Central memory CD4-positive, alpha-beta T cell (primary cell): ENCODE data around the gene ABI1.

Experiments used
- DNase-seq: peaks from one replicate; pipeline ENCODE4 v3.0.0; 2022

ABI1 gene

DNA sequence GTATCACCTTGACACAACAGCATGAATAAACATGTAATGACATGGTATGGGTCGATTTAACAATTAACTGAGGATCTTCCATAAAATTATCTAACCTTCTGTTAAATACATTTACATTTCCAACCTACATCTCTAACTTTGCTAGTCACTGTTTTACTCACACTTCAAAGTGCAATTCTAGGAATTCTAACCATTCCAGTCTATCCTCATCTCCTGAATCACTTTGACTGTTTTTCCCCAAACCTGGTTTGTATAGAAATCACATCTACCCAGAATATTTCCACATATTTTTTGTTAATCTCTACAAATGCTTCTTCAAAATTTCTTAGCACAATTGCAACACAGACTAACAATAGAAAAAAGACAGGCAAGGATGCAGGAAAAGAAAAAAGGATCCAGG lies 6.2 kb downstream of the ABI1 start:
- no peak for DNase-seq

DNA sequence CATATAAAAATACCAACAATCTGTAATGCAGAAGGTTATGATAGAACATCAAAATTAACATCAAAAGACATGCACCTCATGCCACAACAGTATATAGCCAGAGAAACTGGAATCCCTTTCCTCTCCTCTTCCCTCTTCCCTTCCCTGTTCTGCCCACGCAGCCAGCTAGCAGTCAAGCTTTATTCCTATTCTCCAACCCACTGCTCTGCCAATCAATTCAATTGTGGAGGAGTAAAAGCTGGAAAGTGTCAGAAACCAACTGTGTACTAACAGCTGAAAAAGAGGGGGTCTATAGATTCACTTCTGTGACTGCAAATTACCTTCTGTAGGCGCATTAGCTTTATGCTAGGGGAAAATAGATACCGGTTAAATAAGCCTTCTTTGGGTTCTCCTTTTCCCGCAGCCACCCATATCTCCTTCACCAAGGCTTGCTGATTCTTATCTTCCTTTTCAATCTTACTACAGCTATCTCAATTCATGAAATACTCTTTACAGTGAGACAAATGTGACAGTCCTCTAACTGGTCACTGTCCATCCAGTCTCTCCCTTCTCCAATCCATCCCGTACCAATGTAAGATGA lies 16.3 kb downstream of the ABI1 start:
- DNase-seq = no peak

DNA sequence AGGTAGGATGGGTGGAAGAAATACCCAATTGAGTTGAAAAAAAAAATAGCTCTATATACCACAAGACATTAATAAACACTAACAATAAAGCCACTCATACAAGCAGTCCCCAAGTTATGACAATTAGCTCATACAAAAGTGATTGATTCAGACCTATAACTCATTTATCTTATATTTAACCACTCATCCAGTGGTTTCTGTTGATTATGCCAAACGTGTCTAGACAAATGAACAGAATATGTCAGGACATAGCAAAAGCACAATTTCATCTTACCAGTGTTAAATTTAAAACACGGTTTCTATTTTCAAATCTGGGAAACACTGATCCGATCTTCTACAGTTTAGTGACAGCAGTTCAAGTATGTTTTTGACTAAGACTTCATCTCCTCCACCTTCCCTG lies 17.0 kb downstream of the ABI1 start:
- no peak for DNase-seq

DNA sequence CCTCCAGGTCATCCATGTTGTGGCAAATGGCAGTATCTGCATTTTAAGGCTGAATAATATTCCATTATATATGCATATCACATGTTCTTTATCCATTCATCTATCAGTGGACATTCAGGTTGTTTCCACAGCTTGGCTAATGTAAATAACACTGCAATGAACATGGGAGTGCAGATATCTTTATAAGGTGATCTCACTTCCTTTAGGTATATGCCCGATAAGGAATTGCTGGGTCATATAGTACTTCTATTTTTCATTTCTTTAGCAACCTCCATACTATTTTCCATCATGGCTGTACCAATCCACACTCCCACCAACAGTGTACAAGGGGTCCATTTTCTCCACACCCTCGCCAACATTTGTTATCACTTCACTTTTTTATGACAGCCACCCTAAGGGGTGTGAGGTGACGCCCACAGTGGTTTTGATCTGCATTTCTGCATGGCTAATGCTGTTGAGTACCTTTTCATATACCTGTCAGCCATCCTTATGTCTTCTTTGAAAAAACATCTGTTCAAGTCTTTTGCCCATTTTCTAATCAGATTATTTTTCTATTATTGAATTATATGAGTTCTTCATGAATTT lies 18.9 kb downstream of the ABI1 start:
- DNase-seq = no peak

DNA sequence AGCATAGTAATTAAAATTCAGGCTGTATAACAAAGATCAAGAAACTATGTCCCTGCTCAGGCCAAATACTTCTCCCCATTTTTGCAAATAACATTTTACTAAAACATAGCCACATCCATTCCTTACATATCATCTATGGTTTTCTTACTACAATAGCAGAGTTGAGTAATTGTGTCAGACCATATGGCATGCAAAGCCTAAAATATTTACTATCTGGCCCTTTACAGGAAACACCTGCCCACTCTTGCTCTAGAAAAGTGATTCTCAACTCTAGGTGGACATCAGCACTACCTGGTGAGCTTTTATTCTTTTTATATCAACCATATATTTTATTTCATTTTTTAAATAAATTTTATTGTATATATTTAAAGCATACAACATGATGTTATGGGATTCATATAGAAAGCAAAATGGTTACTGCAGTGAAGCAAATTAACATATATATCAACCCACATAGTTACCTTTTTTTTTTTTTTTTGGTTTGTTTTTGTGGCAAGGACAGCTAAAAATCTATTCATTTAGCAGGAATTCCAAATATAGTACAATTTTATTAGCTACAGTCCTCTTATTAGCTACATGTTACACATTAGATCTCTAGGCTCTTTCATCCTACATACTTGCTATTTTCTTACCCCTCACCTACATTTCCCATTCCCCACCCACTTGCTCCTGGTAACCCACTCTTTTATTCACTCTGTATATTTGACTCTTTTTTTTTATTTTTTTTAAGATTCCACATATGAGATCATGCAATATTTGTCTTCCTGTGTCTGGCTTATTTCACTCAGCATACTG lies 19.6 kb downstream of the ABI1 start:
- no peak for DNase-seq

DNA sequence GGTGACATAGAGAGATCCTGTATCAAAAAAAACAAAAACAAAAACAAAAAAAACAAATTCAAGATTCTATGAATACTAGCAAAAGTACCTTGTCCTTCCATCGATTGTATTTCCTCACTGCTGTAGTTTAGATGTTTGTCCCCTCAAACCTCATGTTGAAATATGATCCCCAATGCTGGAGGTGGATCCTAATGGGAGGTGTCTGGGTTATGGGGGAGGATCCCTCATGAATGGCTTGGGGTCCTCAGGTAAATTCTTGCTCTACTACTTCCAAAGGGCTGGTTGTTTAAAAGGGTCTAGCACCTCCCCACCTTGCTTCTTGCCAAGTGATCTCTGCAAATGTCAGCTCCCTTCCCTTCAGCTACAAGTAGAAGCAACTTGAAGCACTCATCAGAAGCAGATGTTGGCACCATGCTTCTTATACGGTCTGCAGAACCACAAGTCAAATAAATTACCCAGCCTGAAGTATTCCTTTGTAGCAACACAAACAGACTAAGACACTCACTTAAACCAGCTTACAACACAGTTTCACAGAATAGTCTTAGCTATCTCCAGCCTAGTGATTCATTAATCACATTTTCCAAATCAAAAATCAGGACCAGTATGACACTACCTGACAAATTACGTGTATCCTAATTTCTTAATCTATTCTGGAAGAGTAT lies 20.7 kb downstream of the ABI1 start:
- DNase-seq = no peak

DNA sequence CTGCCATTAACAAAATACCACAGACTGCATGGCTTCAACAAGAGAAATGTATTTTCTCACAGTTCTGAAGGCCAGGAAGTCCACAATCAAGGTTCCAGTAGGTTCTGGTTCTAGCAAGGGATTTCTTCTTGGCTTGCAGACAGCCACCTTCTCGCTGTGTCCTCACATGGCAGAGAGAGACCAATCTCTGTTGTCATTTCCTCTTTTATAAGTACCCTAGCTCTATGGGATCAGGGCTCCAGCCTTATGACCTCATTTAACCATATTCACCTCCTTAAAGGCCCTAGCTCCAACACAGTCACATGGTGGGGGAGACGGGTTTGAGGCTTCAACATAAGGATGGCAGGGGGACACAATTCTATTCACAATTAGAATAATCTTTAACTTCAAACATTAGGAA lies 23.6 kb downstream of the ABI1 start:
- no peak for DNase-seq

DNA sequence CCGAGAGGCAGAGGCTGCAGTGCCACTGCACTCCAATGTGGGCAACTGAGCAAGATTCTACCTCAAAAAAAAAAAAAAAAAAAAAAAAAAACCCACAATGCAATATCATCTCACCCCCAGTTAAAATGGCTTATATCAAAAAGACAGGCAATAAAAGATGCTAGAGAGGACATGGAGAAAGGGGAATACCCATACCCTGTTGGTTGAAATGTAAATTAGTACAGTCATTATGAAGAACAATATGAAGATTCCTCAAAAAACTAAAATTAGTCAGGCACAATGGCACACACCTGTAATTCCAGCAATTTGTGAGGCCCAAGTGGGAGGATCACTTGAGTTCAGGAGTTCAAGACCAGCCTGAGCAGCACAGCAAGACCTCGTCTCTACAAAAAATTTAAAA lies 25.7 kb downstream of the ABI1 start:
- DNase-seq = no peak

DNA sequence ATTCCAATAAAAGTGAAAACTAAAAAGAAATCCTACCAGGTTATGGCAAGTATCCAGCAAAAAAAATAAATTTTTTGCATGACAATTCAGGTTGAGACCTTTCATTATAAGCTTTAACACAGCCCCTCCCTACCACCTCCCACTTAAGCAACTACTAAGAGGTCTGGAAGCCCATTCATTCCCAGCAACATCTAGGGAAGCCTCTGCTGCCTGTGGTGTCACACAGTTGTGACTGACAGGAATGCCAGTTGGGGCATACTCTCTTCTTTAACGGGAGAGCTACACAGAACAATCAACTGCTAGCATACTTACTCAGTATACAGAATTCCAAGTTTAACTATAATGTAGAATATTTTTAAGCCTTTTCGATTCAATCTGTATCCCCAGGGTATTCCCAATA lies 27.8 kb downstream of the ABI1 start:
- DNase-seq = no peak

DNA sequence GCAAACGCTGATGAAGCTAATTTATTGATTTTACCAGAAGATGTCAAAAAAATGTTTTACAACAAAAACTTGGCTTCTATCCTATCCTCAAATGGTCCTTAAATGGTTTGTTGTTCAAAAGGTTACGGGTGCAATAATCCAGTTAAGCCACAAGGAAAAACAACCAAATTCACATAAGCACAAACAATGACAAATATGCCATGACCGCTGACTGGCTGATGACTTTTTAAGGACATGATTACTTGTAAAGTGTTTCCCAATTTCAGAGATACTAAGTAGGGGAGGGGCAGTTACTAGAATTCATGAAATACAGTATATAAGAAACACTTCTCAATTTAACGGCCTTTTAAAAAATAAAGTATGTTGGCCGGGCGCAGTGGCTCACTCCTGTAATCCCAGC lies 28.8 kb downstream of the ABI1 start:
- DNase-seq = no peak

DNA sequence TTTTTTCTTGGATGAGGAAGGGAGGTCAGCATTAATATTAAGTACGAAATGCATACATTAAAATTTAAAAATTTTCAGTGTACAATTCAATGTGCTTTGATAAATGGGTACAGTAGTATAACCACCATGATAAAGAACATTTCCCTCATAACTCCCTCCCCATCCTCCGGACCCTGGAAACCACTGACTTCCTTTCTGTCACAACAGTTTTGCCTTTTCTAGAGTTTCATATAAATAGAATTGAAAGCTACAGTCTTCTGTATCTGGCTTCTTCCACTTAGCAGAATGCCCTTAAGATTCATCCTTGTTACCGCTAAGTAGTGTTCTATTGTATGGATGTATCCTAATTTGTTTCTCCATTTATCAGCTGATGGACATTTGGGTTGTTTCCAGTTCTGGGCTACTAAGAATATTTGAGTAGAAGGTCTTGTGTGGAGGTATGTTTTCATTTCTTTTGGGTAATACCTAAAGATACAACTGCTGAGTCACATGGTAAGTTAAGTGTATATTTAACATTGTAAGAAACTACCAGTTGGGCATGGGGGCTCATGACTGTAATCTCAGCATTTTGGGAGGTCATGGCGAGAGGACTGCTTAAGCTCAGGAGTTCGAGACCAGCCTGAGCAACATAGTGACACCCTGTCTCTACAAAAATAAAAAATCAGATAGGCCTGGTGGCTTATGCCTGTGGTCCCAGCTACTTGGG lies 30.8 kb downstream of the ABI1 start:
- no peak for DNase-seq

DNA sequence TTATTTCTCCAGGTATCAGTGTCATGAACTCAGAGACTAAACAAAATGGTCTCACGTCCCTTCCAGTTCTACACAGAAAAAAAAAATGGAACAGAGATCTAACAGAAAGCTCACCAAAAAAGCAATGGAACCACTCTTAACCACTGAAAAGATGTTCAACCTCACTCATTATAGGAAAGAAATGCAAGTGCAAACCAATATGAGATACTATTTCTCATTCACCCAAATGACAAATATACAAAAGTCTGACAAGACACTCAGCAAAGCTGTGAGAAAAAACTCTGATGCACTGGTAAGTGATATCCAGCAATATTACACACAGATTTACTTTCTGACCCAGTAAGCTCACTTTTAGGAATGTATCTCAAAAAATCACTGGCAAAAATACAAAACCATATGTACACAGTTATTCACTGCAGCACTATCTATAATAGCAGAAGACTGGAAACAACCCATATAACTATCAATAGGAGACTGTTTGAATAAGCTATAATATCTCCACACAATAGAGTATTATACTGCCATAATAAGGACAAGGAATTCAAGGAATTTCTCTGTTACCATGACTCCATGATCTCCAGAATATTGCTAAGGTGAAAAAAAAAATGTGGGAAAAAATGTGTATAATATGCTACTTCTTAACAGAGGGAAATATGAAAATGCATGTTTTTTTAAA lies 36.6 kb downstream of the ABI1 start:
- DNase-seq = no peak

DNA sequence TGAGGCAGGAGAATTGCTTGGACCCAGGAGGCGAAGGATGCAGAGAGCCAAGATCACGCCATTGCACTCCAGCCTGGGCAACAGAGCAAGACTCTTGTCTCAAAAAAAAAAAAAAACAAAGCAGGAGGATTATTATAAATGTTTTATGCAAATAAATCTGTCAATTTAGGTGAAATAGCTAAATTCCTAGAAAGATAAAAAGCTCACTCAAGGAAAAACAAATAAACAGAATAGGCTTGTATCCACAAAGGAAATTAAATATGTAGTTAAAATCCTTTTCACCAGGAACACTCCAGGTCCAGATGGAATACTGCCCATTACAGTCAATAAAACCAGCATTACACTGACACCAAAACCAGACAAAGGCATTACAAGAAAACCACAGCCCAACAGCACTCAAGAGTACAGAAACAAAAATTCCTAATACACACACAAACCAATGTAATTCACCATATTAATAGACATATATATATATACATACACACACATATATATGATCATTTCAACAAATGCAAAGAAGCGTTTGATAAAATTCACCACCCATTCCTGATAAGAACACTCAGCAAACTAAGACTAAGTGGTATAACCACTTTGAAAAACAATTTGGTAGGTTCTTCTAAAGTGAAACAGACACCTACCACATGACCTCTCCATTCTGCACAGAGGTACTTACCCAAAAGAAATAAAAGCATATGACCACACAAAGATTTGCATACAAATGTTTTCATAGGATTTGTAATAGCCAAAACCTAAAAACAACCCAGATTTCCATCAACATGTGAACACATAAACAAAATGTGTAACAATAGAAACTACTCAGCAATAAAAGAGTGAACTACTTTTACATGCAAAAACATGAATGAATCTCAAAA lies 38.8 kb downstream of the ABI1 start:
- no peak for DNase-seq

DNA sequence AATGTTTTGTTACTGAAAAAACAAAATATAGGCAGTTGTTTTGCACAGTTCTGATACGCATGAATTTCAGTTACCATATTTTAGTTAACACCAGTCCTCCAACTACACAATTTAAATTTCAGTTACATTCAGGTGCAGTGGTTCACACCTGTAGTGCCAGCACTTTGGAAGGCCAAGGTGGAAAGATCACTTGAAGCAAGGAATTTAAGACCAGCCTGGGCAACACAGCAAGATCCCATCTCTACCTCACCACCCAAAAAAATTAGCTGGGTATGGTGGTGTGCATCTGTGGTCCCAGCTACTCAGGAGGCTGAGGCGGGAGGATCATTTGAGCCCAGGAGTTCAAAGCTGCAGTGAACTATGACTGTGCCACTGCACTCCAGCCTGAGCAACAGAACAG lies 45.3 kb downstream of the ABI1 start:
- DNase-seq = no peak

DNA sequence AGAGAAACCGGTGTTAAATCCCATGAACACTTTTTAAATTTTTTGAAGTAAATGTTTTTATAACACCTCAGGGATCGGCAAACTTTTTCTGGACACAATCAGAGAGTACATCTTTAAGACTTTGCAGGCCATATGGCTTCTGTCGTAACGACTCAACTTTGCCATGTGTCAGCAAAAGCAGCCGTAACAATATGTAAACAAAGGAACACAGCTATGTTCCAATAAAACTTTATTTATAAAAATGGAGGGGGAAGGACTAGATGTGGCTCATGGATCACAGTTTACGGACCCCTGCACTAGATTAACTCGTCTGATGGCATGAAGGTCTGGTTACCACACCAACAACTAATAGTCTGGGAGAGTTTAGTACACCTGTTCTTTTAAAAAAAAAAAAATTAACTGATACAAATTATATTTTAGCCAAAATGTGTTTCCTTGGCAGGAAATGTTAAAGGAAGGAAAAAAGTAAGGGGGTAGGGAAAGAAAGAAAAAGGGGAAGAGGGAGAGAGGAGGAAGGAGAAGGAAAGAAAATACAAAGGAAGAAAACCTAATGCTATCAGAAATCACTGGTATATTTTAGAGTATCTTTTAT lies 50.2 kb downstream of the ABI1 start:
- DNase-seq = no peak

DNA sequence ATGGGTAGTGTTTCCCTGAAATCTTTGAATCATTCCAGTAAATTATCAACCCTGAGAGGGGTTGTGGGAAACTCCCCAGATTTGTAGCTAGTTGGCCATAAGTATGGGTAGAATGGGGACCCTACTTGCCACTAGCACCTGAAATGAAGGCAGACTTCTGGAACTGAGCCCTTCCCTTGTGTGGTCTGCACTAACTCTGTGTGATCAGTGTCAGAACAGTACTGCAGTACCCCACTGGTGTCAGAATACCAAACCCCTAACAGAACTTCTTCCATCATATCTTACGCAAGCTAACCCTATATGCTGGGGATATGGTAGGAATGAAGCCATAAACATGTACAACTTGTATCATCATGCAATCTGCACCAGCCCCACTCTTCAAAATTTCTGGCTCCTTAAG lies 50.8 kb downstream of the ABI1 start:
- no peak for DNase-seq

DNA sequence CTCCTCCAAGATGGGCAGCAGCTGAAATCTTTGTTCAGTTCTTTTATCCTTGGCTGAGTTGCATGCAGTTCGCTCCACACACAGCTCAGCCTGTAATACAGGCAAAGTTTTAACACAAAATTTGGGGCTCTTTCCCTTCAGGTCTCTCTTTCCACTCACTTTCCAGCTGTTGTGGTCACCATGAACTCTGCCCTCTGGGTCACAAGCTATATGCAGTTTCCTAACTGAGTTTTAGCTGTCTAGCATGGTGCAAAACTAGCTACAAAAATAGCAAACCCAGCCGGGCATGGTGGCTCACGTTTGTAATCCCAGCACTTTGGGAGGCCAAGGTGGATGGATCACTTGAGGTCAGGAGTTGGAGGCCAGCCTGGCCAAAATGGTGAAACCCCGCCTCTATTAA lies 53.2 kb downstream of the ABI1 start:
- DNase-seq = no peak

DNA sequence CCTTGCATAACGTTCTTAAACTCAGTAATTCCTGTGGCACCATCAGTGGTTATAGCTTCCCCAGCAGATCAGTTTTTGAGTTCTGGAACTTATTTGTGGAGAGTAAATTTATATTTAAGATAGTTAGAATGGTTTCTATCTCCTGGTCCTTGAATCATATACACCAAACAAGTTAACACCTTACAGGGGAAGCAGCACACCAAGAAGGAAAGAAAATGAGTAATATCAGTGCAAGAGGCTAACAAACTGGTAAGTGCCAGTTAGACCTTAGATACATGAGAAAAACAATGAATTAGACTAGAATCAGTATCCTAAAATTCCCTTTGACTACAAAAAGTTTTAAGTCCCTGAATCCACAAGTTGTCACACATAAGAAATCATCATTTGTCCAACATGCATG lies 54.2 kb downstream of the ABI1 start:
- no peak for DNase-seq

DNA sequence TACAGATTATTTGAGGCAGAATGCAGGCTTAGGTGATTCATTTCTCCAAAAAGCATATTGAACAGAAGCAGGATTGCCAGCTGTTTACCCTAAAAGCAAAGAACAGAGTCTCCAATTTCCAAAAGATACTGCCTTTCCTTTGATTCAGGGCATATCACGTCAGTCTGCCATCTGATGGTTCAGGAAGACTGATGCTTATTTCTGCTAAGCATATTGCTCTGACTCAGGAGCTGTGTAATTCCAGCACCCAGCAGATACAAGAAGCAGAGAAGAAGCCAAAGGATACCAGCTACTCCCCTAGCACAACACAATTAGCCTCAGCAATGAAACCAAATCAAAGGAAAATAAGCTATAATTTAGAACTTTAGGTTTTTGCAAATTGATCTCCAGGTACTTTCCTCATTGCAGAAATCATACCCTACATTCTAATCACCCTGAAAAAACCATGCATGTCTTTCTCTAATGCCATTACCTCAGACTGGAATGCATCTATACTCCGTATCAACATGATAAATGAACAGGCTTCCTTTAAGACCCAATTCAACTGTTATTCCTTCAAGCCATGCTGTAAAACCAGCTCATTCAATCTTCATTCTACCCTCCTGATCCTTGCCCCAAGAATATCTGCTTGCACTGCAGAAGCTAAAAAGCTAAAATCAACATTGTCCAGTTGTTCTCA lies 55.1 kb downstream of the ABI1 start:
- no peak for DNase-seq
